Endothelial cell of umbilical vein (primary cell): Measurements from ENCODE around the gene CARD9.

Experiments used
- EZH2 ChIP-seq: IDR thresholded peaks from 2 replicates; pipeline ENCODE4 v1.6.1; 2012; ENCODE audit warnings: borderline replicate concordance, low read depth, mild to moderate bottlenecking, moderate library complexity, low read length, inconsistent platforms; ENCODE audit not compliant: severe bottlenecking
- JUN ChIP-seq: IDR thresholded peaks from 2 replicates; pipeline ENCODE4 v1.6.1; 2011; ENCODE audit warnings: borderline replicate concordance, low read depth; ENCODE audit not compliant: insufficient read length, insufficient read depth
- POLR2A ChIP-seq: IDR thresholded peaks from 2 replicates; pipeline ENCODE4 v1.6.1; 2012; ENCODE audit warnings: low read depth, mild to moderate bottlenecking, control low read depth, low read length
- POLR2AphosphoS5 ChIP-seq: IDR thresholded peaks from 2 replicates; pipeline ENCODE4 v1.6.1; 2012; ENCODE audit warnings: low read depth, mild to moderate bottlenecking, control low read depth, low read length, moderate library complexity; ENCODE audit not compliant: insufficient read depth
- TF ChIP-seq, protein P1 (sequence below), 2 donors: IDR thresholded peaks; 1 replicate in 1 of 2; 2 replicates in 1 of 2; pipeline ENCODE4 v1.5.1; 2011; ENCODE audit warnings: low read length in 2 of 2, mild to moderate bottlenecking in 2 of 2, moderate library complexity in 2 of 2, control low read depth in 1 of 2, inconsistent platforms in 1 of 2, low read depth in 1 of 2; ENCODE audit not compliant: insufficient read depth in 1 of 2; ENCODE audit errors: extremely low read depth in 1 of 2
- TF ChIP-seq, protein P2 (sequence below): IDR thresholded peaks from 2 replicates; pipeline ENCODE4 v1.6.1; 2011; ENCODE audit not compliant: insufficient read depth, insufficient read length

- TF ChIP-seq, protein P1, sequence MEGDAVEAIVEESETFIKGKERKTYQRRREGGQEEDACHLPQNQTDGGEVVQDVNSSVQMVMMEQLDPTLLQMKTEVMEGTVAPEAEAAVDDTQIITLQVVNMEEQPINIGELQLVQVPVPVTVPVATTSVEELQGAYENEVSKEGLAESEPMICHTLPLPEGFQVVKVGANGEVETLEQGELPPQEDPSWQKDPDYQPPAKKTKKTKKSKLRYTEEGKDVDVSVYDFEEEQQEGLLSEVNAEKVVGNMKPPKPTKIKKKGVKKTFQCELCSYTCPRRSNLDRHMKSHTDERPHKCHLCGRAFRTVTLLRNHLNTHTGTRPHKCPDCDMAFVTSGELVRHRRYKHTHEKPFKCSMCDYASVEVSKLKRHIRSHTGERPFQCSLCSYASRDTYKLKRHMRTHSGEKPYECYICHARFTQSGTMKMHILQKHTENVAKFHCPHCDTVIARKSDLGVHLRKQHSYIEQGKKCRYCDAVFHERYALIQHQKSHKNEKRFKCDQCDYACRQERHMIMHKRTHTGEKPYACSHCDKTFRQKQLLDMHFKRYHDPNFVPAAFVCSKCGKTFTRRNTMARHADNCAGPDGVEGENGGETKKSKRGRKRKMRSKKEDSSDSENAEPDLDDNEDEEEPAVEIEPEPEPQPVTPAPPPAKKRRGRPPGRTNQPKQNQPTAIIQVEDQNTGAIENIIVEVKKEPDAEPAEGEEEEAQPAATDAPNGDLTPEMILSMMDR (IDR thresholded peaks at IDR 0.05; ENCODE audit: extremely low read depth in 1 of 2, insufficient read depth in 1 of 2, low read depth in 1 of 2, low read length in 2 of 2): no peak
- TF ChIP-seq POLR2A: no peak
- no peak for TF ChIP-seq EZH2
- TF ChIP-seq POLR2AphosphoS5: no peak
- TF ChIP-seq, protein P2, sequence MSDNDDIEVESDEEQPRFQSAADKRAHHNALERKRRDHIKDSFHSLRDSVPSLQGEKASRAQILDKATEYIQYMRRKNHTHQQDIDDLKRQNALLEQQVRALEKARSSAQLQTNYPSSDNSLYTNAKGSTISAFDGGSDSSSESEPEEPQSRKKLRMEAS: no peak
- TF ChIP-seq JUN: no peak
These were observed 41.6 kb downstream of the CARD9 start for GRCh38 chr9:136331556-136332481.
